Cardiac septum (tissue), 1 donor: ENCODE data around the gene IFNB1. TPM values are rescaled to one million over a fixed set of nuclear protein-coding genes. Genes with fewer than 3 reads are reported as not detected.
A peak's percentile ranks its signal among the peaks of the same experiment; 100 is the strongest.

Source experiments
- DNase-seq: peaks from one replicate; pipeline ENCODE4 v3.0.0-alpha.2; 2020; ENCODE audit warnings: low spot score
- intact Hi-C: fragments of 100-400 bp; cut with DNase I; formaldehyde crosslinking; loops from one replicate; pipeline ENCODE4 v1.14.0; 2022
- total RNA-seq: library from RNA; stranded (reverse); fragmentation: NEBNext Ultra II Directional; extraction: Animal tissue kit (Norgen Biotek cat#: 25700); gene quantifications from one replicate; pipeline ENCODE4 v1.2.1, GENCODE V29; 2021
- donor health status: DM: no; HTN: no; CAD: no.

IFNB1 gene
- total RNA-seq, 1 donor from 2014 or later, result not detected

DNA sequence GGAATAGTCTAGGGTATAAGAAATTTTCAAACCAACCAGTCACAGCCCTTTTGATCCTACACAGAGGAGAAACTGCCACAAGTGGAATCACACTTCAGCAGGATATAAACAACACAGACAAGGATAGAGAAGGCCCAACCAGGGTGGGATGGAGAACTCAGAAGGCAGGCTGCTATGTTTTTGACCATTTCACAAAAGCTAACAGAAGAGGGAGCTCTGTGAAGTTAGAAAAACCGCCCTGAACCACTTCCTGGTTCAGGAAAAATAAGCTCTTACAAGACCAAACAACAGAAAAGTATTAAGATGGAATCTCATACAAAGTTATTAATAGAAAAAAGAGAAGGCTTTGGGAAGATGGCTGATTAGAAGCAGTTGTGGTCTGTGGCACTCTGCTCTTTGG, 960 bp upstream of the IFNB1 start:
- no peak for DNase-seq
- intact Hi-C loops, result no loop called here

DNA sequence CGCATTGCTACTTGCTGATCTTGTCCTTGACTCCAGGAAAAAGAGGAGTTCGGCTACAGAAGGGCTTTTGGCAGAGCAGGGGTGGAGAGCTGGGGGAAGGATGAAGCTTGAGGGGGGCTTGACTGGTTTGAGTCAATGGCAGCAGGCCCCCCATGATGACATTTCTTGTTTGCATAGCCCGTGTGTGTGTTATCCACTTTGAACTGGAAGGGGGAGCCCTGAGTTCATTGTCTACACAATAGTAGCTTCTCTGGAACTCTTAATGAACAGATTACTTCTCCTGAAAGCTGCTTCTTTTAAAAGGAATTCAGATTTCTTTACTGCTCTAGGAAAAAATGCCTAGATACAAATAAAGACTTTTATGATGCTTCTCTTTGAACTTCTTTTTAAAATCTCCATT, 2.3 kb downstream of the IFNB1 start:
- DNase-seq, result no peak
- intact Hi-C loops, result no loop called here

DNA sequence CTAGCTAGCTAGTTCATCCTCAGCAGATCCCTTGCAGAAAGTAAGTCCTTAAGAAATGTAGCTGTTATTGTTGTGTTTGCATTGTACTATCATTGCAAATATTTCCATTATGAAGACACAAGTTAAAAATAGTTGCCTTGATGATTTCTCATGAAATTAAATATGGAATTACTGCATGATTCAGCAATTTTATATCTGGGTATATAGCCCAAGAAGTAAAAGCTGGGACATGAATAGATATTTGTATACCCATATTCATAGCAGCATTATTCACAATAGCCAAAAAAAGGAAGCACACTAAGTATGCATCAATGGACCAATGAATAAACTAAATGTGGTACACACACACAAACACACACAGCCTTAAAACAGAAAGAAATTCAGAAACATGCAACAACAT, 6.8 kb downstream of the IFNB1 start:
- DNase-seq, result no peak
- intact Hi-C loops, result no loop called here

DNA sequence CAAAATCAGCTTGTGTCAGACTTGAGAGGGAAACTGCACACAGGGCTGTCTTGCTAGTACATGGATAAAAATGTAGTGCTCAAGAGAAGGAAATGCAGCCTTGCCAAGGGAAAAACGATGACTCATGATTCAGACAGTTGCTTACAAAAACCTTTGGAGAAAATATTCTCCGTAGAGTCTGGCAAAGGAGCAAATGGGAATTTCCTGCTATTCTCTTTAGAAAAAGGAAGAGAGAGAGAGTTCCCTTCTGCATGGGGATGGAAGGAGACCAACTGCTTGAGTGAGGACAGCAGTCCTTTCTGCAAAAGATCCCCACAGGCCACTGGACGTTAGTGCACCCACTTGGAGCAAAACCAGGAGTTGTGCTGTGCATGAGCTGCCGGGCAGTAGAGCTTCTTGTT, 7.6 kb downstream of the IFNB1 start:
- intact Hi-C loops, result no loop called here
- no peak for DNase-seq

DNA sequence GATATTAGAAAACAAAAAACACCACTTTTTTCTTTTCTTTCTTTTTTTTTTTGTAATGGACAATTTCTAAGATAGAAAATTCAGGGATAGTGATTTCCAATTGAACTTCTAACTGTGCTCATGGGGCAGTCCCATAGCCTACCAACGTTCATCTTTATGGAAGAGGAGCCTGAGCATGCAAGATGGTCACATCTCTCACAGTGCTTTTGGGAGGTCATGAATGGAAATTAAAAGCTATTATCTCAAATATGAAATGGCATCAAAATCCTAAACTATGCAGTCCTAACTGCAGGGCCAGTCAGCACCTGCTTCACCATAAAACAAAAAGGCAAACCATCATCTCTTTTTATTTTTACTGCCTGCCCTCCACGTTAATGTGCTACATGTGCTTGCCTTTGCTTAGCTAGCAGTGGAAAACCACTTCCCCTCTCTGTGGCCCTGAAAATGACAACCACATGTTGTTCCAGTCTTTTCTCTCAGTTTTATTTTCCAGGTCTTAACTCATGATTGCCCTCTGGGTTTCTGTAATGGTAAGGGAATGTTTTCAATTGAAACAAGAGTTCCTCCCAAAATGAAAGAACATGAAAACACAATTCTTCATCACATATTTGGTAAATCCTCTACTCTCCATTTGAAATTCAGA, 16.7 kb downstream of the IFNB1 start:
- no peak for DNase-seq
- intact Hi-C loops, result no loop called here

DNA sequence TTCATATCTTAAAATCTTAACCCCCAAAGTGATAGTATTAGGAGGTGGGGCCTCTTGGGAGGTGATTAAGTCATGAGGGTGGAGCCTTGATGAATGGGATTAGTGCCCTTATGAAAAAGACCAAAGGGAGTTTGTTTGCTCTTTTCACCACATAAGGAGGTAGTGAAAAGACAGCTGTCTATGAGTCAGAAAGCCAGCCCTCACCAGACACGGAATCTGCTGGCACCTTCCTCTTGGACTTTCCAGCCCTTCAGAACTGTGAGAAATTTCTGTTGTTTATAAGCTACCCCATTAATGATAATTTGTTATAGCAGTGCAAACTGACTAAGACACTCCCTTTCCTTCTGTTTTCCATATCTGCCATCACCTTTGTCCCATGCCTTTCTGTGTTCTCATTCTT, 20.8 kb downstream of the IFNB1 start:
- intact Hi-C loops, result no loop called here
- DNase-seq, result no peak

DNA sequence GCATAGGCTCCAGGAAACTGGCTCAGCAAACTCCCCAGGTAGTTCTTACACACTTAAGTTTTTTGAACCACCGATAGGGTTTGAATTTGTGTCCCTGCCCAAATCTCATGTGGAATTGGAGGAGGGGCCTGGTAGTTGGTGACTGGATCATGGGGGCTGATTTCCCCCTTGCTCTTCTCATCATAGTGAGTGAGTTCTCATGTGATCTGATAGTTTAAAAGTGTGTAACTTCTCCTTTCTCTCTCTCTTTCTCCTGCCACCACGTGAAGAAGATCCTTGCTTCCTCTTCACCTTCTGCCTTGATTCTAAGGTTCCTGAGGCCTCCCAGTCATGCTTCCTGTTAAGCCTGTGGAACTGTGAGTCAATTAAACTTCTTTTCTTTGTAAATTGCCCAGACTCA, 23.9 kb downstream of the IFNB1 start:
- intact Hi-C loops, result no loop called here
- no peak for DNase-seq

DNA sequence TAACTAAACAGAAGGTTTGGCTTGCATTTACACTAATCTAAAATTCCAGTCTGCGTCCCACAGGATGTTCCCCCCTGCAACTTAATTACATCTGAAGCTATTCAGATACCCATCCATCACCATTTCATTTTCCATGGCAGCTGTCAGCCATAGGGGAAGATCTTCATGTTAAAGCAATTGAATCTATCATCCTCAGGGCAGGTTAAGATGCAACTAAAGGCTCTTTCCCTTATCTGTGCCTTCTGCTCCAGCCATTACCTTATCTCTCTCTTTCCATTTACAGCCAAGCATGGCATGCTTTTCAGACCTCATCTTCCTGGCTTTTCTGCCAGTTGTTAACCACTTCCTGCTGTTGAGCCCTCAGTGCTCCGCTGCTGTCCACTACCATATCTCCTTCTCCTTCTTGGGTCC, 30.5 kb downstream of the IFNB1 start:
- intact Hi-C loops, result no loop called here
- no peak for DNase-seq

DNA sequence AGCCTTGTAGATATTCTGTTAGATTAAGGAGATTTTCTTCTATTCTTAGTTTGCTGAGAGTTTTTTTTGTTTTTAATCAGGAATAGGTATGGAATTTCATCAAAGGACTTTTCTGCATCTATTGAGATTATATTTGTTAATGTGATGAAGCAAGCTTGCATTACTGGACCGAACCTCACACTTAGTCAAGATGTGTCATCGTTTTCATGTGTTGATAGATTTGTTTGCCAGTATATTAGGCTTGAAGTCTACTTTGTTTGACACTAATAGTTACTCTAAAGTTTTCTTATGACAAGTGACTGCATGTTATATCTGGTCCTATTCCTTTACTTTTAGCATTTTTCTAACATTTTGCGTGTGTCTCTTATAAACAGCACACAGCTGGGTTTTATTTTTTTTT, 33.9 kb downstream of the IFNB1 start:
- intact Hi-C loops, result no loop called here
- DNase-seq, result no peak

DNA sequence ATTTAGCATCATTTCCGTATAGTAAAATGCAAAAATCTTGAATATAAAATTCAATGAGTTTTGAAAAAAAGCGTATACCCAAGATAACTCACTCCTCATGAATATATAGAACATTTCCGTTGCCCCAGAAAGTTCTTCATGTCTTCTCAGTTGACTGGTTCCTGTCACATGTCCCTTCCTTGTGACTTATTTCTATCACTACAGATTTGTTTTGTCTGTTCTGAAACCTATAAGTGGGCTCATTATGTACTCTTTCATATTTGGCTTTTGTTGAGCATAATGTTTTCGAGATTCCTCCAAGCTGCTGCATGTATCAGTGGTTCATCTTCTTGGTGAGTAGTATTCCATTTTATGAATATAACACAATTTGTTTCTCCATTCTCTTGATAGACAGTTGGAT, 35.3 kb downstream of the IFNB1 start:
- DNase-seq, result no peak
- intact Hi-C loops, result no loop called here

DNA sequence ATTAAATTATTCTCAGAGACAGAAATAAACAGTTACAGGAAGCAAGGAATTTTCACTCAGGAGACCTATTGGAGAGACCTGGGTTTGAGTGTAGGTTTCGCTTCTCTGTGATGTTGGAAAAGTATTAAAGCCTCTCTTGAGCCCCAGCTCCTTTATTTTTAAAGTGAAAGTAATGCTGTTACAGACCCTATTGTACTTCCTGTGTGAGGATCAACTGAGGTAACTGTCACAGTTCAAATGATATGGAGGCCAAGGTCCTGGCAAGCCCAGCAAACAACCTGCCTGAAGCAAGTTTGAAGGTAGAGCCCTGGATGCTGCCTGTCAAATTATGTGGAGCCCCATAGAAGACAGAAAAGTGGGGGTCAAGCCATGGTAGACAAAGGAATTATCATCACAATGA, 38.4 kb downstream of the IFNB1 start:
- intact Hi-C loops, result no loop called here
- DNase-seq, result no peak

DNA sequence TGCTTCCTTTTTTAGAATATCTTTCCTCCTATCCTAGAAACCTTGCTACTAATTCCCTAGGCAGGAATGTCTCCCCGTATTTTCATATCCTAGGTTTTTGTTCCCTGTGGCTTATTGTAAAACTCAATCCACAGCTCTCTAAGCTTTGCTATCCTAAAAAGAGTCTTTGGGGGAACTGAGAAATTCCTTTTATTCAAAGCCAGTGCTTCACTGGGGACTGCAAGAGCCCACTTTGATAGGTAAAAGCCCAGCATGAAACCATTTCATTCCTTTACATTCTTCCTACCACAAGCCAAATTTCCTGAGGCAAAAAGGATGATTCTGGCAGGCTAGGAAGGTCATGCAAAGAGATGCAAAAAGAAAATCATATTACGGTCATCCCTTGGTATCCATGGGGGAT, 40.5 kb downstream of the IFNB1 start:
- intact Hi-C loops, result no loop called here
- no peak for DNase-seq

DNA sequence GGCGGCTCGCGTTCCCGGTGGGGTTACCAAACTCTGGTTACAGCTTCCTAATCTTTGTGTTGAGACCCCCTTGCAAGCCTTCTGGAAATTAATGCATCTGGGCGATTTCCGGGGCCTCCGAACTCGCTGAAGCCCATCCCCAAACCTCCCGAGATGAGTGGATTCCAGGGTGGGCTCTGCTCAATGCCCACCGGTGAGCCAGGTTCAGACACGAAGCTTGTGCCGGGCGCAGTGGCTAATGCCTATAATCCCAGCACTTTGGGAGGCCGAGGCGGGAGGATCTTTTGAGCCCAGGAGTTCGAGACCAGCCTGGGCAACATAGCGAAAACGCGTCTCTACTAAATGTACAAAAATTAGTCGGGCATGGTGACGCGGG, 45.9 kb downstream of the IFNB1 start:
- DNase-seq, result no peak
- intact Hi-C loops, result no loop called here

DNA sequence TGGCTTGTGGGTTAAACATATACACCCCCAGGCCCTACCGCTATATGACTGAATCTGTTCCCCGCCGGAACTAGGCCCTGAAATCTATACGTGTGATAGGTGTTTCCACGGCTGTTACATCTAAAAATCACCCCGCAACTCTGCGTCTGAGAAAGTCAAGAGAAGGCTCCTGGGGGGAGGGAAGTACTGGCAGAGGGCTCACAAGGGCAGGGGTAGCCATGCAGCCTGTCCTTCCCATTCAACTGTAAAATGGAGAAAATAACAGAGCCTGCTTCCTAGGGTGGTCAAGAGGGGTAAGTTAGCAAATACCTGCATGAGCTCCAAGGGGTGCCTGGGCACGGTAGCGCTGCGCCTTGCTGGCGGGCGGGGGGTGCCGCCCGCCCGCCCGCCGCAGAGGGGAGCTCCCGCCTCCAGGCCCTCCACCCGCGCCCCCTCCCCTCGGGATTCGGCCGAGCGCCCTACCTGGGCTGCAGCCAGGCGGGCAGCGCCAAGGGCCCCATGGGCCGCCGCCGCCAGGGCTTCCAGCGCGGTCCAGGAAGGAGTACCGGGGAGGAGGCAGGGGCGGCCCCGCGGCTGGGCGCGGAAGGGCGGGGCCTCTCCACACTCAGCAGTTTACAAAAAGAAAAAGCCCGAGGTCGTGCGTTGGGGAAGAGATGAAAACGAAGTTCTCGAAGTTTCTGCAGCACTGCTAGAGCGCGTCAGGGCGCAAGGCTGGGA, 46.5 kb downstream of the IFNB1 start, which contains the start of gene HACD4:
TSS of gene HACD4 (minus strand) at position 550 of the 717 bp plus-strand sequence. CDS start at position 500, 50 bp downstream.
- intact Hi-C loops, result no loop called here
- peak; percentile 82 for DNase-seq

DNA sequence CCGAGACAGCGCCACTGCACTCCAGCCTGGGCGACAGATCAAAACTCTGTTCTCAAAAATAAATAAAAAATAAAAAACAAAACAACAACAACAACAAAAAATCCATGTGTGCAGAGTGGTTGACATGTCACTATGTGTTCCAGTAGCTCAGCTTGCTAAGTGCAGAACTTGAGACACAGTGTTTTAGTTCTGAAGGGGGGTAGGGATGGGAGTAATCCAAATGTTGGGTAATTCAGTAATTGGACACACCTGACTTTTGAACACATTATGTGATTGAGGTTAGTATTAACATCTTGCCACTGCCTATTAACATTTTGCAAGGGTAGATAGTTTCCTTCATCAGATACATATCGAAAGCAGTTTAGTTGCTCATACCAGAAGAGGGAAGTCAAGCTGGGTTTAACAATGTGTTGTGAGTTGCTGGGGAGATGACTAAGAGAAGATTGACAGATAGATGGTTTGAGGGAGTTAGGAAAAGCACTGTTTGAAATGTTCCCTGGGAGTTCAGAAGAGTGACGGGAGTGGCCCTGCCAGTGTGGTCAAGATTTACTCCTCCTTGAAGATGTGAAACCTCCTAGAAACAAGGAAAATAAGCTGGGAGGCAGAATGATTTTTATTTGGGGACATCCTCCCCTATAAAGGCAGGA, 47.2 kb downstream of the IFNB1 start:
- intact Hi-C loops, result no loop called here
- DNase-seq, result no peak

DNA sequence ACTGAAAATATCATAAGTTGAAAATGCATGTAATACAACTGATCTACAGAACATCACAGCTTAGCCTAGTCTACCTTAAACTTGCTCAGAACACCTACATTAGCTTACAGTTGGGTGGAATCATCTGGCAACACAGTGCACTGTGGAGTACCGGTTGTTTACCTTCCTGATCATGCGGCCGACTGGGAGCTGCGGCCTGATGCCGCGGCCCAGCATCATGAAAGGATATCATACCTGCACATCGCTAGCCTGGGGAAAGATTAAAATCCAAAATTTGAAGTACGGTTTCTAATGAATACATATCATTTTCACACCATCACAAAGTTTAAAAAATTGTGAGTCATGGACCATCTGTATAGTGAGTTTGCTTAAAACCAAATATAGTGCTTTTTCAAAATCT, 48.1 kb downstream of the IFNB1 start:
- no peak for DNase-seq
- intact Hi-C loops, result no loop called here

DNA sequence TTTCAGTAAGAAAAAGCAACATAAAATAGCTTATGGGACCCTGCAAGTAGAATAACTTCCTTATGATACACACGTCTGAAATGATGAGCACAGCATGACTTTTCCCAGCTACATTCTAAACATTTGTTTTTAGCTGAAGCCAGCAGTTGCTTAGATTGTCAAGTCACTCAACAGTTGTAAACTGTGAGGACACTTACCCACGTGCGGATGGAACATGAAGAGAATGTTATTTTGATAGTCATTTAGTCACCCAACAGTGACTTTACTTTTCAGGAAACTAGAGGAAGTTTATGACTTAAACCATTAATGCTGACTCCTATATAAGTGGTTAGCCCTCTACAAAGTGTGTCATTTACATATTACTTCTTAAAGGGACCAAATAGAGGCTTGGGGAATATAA, 49.3 kb downstream of the IFNB1 start:
- no peak for DNase-seq
- intact Hi-C loops, result no loop called here

DNA sequence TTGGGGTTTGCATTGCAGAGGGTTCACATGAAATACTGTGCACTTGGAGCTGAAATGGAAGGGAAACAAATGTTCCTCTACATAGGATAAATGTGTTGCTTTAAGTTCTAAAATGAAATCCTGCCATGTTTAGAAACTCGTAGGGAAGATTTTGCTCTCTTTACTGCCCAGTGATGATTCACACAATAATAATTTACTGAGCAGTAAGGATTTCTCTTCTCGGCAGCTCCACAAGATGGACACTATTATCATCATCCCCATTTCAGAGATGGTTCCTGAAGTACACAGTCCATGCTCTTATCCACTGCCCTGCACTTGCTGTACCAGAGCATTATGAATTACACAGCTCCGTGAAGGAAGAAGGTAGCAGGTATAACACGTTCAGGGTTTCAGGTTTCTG, 50.4 kb downstream of the IFNB1 start:
- intact Hi-C loops, result no loop called here
- no peak for DNase-seq
